DMS 273 treated with DMSO at 0.1 percent for 48 hours (cell line): ENCODE measurements around the gene GRIA1.
"Not testable (repeated sequence)": the region's sequence is repeated elsewhere in the genome, so short reads cannot be mapped to it uniquely, and the experiment has no call there.

Source experiments
- DNase-seq: peaks from one replicate; lab custom pipeline; 2025; lab: John Stamatoyannopoulos, UW

The GRIA1 gene

DNA sequence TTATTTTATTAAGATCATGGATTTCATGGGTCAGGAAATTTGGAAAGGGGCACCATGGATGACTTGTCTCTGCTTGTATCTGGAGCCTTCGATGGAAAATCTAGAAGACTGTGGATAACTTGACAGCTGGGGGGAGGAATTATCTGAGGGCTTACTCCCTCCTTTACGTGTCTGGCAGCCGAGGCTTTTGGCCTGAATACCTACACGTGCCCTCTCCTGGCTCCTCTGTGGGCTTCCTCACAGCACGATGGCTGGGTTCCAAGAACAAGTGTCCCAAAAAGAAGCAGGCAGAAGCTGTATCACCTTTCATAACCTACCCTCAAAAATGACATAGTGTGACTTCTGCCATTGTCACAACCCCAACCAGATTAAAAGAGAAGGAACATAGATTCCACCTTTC, 228.9 kb downstream of the GRIA1 start:
- DNase-seq: no peak

DNA sequence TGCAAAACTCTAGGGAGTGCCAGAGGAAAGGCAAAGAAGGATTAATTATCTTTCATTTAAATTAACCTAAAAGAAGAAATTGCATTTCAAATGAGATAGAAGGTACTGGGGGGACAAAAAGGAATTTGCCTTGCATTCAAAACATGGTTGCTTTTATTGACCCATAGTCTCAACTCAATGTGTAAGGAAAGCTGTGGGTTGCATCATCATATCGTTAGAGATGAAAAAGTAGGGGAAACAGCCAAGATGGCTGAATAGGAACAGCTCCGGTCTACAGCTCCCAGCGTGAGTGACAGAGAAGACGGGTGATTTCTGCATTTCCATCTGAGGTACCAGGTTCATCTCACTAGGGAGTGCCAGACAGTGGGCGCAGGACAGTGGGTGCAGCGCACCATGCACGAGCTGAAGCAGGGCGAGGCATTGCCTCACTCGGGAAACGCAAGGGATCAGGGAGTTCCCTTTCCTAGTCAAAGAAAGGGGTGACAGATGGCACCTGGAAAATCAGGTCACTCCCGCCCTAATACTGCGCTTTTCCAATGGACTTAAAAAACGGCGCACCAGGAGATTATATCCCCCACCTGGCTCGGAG, 232.6 kb downstream of the GRIA1 start:
- not testable (repeated sequence) for DNase-seq

DNA sequence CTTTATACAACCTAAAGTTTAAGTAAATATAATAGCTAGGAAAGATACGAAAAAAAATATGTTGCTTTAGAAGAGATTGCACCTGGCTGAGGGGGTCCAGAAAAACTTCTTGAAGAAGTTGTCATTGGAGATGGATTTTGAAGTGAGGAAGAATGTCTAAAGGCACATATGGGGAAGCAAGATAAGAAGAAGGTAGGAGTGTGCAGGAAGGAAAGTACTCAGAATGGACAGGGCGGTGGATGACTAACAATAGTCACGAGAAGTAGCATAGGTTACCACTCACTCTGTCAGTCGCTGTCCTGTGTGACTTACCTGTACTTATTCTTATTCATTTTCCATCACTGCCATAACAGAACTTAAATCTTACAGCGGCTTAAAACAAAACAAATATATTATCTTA, 251.6 kb downstream of the GRIA1 start:
- DNase-seq: no peak

GRCh38 chr5:153744751-153745150, 254.3 kb downstream of the GRIA1 start:
- no peak for DNase-seq

GRCh38 chr5:153745778-153746395, 255.4 kb downstream of the GRIA1 start:
- DNase-seq: no peak

DNA sequence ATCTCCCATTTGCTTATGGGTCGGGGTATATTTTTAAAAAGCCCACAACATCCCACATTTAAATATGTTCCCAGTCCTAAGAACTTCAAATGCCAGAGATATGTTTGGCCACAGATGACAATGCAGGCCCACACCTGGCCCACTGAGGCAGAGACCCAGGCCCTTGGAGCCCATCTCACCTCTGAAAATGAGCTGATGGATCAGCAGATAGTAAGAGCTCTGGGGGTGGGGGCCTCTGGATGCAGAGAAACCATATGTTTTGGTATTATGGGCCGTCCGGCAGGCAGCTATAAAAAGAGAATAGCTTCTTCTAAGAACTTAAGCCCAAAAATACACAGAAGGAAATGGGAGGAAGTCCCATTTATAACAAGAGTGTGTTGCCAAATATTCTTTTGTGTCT, 256.0 kb downstream of the GRIA1 start:
- DNase-seq: no peak

- no peak for DNase-seq
Measured at GRCh38 chr5:153748823-153749222, 258.4 kb downstream of the GRIA1 start.

GRCh38 chr5:153749960-153750359, 259.5 kb downstream of the GRIA1 start:
- peak; percentile 5 for DNase-seq

GRCh38 chr5:153751251-153751650, 260.8 kb downstream of the GRIA1 start:
- DNase-seq: no peak

- no peak for DNase-seq
Measured at GRCh38 chr5:153752890-153753289, 262.4 kb downstream of the GRIA1 start.

GRCh38 chr5:153753645-153754432, 263.4 kb downstream of the GRIA1 start:
- no peak for DNase-seq

DNA sequence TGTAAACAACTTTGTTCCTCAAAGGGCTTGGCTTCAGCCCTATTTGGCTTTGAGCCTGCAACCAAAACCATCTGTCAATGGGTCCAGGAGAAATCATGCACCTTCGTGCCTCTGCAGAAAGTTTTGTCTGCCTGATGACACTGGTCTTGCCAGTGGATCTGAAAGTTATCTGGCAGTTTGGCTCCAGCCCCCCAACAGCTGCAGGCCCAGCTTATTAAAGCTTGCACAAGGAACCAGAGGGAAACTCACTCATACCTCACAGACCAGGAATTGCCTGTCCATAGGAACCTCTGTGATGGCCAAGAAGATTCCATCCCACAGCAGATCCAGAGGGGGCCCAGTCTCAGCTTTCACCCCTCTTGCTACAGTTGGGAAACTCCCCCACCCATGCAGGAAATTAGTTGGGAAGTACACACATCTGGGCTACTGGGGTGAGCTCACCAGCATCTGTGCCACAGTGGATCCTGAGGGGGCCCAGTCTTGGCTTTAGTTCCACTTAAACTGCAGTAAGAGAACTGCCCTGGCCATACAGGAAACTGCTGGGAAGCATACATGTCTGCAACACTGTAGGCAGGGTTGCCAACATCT, 265.5 kb downstream of the GRIA1 start:
- no peak for DNase-seq

DNA sequence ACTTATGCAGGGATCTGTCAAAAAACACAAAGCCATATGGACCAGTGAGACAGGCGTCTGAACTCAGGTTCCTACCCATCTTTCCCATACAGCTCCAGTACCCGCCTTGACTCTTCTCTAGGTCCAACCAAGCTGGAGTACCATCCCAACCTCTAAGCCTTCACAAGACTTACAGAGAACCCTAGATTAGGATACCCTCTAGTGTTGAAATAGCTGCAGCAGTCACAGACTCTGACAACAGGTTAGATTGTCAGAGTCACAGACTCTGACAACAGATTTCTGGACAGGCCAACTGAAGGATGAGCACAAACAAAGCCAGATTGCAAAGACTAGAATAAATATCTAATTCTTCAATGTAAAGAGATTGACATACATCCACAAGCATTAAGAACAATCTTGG, 266.1 kb downstream of the GRIA1 start:
- DNase-seq: no peak

- no peak for DNase-seq
Measured at GRCh38 chr5:153765987-153766386, 275.5 kb downstream of the GRIA1 start.

DNA sequence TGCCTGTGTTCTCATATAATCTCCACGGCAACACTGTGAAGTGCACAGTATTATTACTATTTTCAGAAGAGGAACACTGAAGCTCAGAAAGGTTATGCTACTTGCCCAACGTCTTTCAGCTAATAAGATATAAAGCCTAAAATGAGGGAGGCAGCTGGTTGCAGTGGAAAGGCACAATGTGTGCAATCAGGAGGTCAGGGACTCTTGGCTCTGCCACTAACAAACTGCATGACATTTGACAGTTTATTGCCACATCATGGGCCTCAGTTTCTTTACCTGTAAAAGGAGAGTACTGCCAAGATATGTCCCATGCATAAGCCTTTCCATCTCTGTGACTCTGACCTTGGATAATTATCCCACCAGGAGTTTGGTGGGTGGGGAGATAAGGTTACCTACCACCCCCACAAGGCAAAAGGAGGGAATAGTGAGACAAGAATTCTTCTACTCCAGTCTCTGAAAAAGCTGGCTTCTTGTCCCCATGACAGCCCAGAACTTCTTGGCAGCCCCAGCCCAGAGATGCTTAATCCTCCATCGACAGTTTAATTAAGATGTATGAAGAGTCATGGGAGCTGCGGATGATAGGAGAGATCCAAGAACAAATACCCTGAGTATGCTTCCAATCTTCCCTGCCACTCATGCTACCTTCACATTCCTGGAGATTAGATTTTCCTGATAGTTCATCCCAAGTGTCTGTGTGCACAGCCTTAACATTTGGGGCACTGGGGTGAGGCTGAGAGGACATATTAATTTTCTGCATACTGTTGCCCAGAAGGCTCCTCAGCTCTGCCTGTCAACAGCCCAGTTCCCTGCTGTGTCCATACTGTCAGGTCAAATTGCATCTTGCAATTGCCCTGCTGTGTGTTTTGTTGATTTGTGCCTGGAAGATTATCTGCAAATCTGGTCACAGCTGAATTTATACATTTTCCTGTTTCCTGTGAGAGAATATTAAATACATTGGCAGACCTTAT, 277.0 kb downstream of the GRIA1 start:
- no peak for DNase-seq

DNA sequence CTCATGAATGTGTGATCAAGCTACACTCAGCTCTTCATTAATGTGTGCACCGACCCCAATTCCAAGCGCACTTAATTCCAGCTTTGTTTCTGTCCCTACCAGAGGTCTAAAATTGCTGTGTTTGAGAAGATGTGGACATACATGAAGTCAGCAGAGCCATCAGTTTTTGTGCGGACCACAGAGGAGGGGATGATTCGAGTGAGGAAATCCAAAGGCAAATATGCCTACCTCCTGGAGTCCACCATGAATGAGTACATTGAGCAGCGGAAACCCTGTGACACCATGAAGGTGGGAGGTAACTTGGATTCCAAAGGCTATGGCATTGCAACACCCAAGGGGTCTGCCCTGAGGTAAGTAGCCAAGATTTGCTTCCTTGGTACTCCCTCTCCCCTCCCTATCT, 279.6 kb downstream of the GRIA1 start:
- DNase-seq: no peak

GRCh38 chr5:153774686-153775085, 284.2 kb downstream of the GRIA1 start:
- DNase-seq: no peak

DNA sequence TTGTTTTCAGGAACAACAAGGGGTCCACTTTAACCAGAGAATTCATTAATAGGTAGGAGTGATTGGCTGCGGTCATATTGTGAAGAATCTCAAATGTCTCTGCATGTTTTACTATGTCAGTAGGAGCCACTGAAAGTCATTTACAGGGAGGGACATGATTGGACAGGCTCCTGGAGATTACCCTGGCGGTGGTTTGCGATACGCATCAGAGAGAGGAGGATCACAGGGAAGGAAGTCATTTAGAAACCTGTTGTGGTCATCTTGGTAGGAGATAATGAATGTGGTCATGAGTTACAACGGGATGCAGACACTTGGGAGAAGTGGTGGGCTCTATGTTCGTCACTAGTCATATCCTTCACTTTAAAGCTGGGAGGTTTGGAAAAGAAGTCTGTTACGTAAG, 285.5 kb downstream of the GRIA1 start:
- DNase-seq: no peak

GRCh38 chr5:153777681-153778581, 287.5 kb downstream of the GRIA1 start:
- DNase-seq: no peak

DNA sequence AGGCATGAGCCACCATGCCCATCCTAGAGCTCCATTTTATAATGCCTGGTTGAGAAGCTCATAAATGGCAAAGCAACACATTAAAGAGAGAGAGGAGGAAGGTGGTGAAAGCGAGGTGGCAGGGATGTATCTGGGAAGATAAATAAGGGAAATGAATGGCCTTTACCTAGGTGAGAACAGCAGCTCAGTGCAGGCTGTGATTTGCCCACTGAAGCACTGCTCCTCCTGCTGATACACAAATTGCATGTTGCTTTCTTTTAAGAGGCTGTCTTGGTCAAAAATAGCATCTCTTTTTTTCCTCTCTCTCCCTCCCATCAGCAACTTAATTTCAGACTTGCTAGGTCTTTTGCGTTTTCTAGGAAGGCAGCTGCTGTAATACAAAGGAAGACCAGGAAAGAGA, 289.4 kb downstream of the GRIA1 start:
- no peak for DNase-seq
